IMR-90 (cell line): Measurements from ENCODE around the gene OR51F2. TPM values are rescaled to one million over a fixed set of nuclear protein-coding genes. Genes with fewer than 3 reads are reported as not detected.
A peak's percentile ranks its signal among the peaks of the same experiment; 100 is the strongest.

Experiments
- ATAC-seq: fragments of 200-7000 bp; cut with Tn5 transposase; 2 replicates; pipeline ENCODE4 v1.9.1; 2020; ENCODE audit warnings: low read depth, mild to moderate bottlenecking, moderate library complexity
- BruUV-seq: library from RNA; stranded (reverse); fragments of 400-500 nt; replicated peaks from 2 replicates; lab custom pipeline; 2021; lab: Mats Ljungman, UMichigan
- CTCF ChIA-PET: fragments of 300-600 bp; formaldehyde crosslinking; extraction: SDS; loops from one replicate; lab custom pipeline; 2021; ENCODE audit warnings: antibody characterized with exemption; lab: Yijun Ruan, JAX
- POLR2A ChIA-PET: fragments of 300-600 bp; sonication (Branson Sonifier 250); formaldehyde crosslinking; loops from one replicate; lab custom pipeline; 2022; ENCODE audit warnings: antibody characterized with exemption; ENCODE audit not compliant: unreplicated experiment; lab: Charles Lee
- DNase-seq: peaks from one replicate; pipeline ENCODE4 v3.0.0; 2013
- H2AFZ ChIP-seq: replicated peaks from 2 replicates; pipeline ENCODE3; 2013; ENCODE audit warnings: low read length, mild to moderate bottlenecking; ENCODE audit not compliant: poor library complexity
- H2AK5ac ChIP-seq: 2 replicates; pipeline ENCODE4 v1.6.1; 2013; ENCODE audit warnings: low read depth, low read length, inconsistent platforms
- H2AK9ac ChIP-seq: replicated peaks from 2 replicates; pipeline ENCODE3; 2013; ENCODE audit warnings: mild to moderate bottlenecking, low read depth, low read length, moderate library complexity; ENCODE audit not compliant: poor library complexity
- H2BK120ac ChIP-seq: 2 replicates; pipeline ENCODE4 v1.6.1; 2013; ENCODE audit warnings: low read depth, low read length, inconsistent platforms
- H2BK15ac ChIP-seq: 3 replicates; pipeline ENCODE4 v1.6.1; 2013; ENCODE audit warnings: low read depth, low read length, inconsistent platforms
- H2BK20ac ChIP-seq: 2 replicates; pipeline ENCODE4 v1.6.1; 2013; ENCODE audit warnings: low read depth, mild to moderate bottlenecking, inconsistent platforms, low read length, moderate library complexity
- H2BK5ac ChIP-seq: 2 replicates; pipeline ENCODE4 v1.6.1; 2013; ENCODE audit warnings: mild to moderate bottlenecking, low read depth, low read length, inconsistent platforms; ENCODE audit not compliant: poor library complexity, severe bottlenecking
- H3K14ac ChIP-seq: replicated peaks from 2 replicates; pipeline ENCODE4 v1.6.1; 2013; ENCODE audit warnings: low read depth, low read length, inconsistent platforms
- H3K18ac ChIP-seq: 2 replicates; pipeline ENCODE4 v1.6.1; 2013; ENCODE audit warnings: low read depth, low read length, control low read depth
- H3K23ac ChIP-seq: 2 replicates; pipeline ENCODE4 v1.6.1; 2013; ENCODE audit warnings: low read depth, low read length, inconsistent platforms
- H3K27ac ChIP-seq: 2 replicates; pipeline ENCODE4 v1.5.1; 2013; ENCODE audit warnings: mild to moderate bottlenecking, control low read depth, low read length; ENCODE audit not compliant: insufficient read depth
- H3K27me3 ChIP-seq: 2 replicates; pipeline ENCODE4 v1.6.1; 2013; ENCODE audit warnings: low read length; ENCODE audit not compliant: control insufficient read depth, insufficient read depth
- H3K36me3 ChIP-seq: 2 replicates; pipeline ENCODE4 v1.6.1; 2013; ENCODE audit warnings: low read length, mixed read lengths; ENCODE audit not compliant: control insufficient read depth, insufficient read depth
- H3K4ac ChIP-seq: 2 replicates; pipeline ENCODE4 v1.6.1; 2013; ENCODE audit warnings: low read depth, low read length, inconsistent platforms
- H3K4me1 ChIP-seq: 2 replicates; pipeline ENCODE4 v1.6.1; 2013; ENCODE audit warnings: low read length, mixed read lengths; ENCODE audit not compliant: control insufficient read depth, insufficient read depth
- H3K4me2 ChIP-seq: 2 replicates; pipeline ENCODE4 v1.6.1; 2013; ENCODE audit warnings: low read depth, mild to moderate bottlenecking, control low read depth, low read length, moderate library complexity
- H3K4me3 ChIP-seq: 2 replicates; pipeline ENCODE4 v1.5.1; 2013; ENCODE audit warnings: low read depth, mild to moderate bottlenecking, control low read depth, low read length, moderate library complexity; ENCODE audit not compliant: insufficient read depth
- H3K56ac ChIP-seq: 2 replicates; pipeline ENCODE4 v1.6.1; 2013; ENCODE audit warnings: low read length, inconsistent platforms; ENCODE audit not compliant: insufficient read depth; ENCODE audit errors: extremely low read depth
- H3K79me1 ChIP-seq, 2 experiments: 2 replicates each; pipeline ENCODE4 v1.6.1; 2013; ENCODE audit warnings: low read length in 2 of 2, inconsistent platforms in 1 of 2, low read depth in 1 of 2
- H3K9ac ChIP-seq: 2 replicates; pipeline ENCODE4 v1.6.1; 2013; ENCODE audit warnings: low read depth, low read length, control low read depth
- H3K9me1 ChIP-seq: 2 replicates; pipeline ENCODE4 v1.6.1; 2013; ENCODE audit warnings: low read length, inconsistent platforms; ENCODE audit not compliant: insufficient read depth
- H3K9me3 ChIP-seq: 2 replicates; pipeline ENCODE4 v1.6.1; 2013; ENCODE audit warnings: low read length; ENCODE audit not compliant: control insufficient read depth, insufficient read depth
- H4K20me1 ChIP-seq: 2 replicates; pipeline ENCODE4 v1.6.1; 2013; ENCODE audit warnings: low read length, inconsistent platforms; ENCODE audit not compliant: insufficient read depth
- H4K5ac ChIP-seq: 2 replicates; pipeline ENCODE4 v1.6.1; 2013; ENCODE audit warnings: mild to moderate bottlenecking, low read depth, low read length, control low read depth
- H4K8ac ChIP-seq, 2 experiments: 2 replicates each; pipeline ENCODE4 v1.6.1; 2013; ENCODE audit warnings: low read depth in 2 of 2, low read length in 2 of 2, control low read depth in 1 of 2, inconsistent platforms in 1 of 2
- H4K91ac ChIP-seq: 2 replicates; pipeline ENCODE4 v1.6.1; 2013; ENCODE audit warnings: low read depth, low read length, inconsistent platforms; ENCODE audit not compliant: insufficient read depth
- BHLHE40 ChIP-seq: fragments of 150-350 bp; IDR thresholded peaks from 2 replicates; pipeline ENCODE4 v1.6.1; 2016; ENCODE audit warnings: mild to moderate bottlenecking, low read depth, low read length
- CHD1 ChIP-seq: IDR thresholded peaks from 2 replicates; pipeline ENCODE4 v1.6.1; 2012; ENCODE audit warnings: low read depth, low read length, improper control_type of control experiment
- MAFK ChIP-seq: IDR thresholded peaks from 2 replicates; pipeline ENCODE4 v1.6.1; 2012; ENCODE audit warnings: low read depth, low read length, improper control_type of control experiment
- MAZ ChIP-seq: IDR thresholded peaks from 2 replicates; pipeline ENCODE4 v1.6.1; 2012; ENCODE audit warnings: low read depth, mild to moderate bottlenecking, low read length, improper control_type of control experiment, moderate library complexity, borderline replicate concordance
- NFE2L2 ChIP-seq: fragments of 150-350 bp; IDR thresholded peaks from 2 replicates; pipeline ENCODE4 v1.6.1; 2016; ENCODE audit warnings: low read depth, mild to moderate bottlenecking, low read length
- POLR2A ChIP-seq: IDR thresholded peaks from 2 replicates; pipeline ENCODE4 v1.6.1; 2012; ENCODE audit warnings: mild to moderate bottlenecking, low read depth, low read length
- RFX5 ChIP-seq: IDR thresholded peaks from 2 replicates; pipeline ENCODE4 v1.8.0; 2012; ENCODE audit warnings: low read depth, mild to moderate bottlenecking, low read length, moderate library complexity
- WGBS, 2 experiments: methylation state at CpG; one replicate each; pipeline versions ENCODE4 v1.1.5 to v1.1.7; 2013; ENCODE audit warnings: missing lambda C conversion rate in 2 of 2; ENCODE audit not compliant: insufficient read length in 1 of 2; ENCODE audit errors: extremely low coverage in 2 of 2; 5-methylcytosine and 5-hydroxymethylcytosine counted together
- dilution Hi-C: fragments of 300-500 bp; cut with HindIII; formaldehyde crosslinking; loops from one replicate; pipeline ENCODE4 v1.14.3; 2018; ENCODE audit warnings: low sequenced_read_pairs; ENCODE audit not compliant: unreplicated experiment
- in situ Hi-C: fragments of 300-500 bp; cut with MboI; formaldehyde crosslinking; loops from 3 replicates; pipeline ENCODE4 v1.14.3; 2019; ENCODE audit warnings: low sequenced_read_pairs, inconsistent platforms, mixed read lengths
- intact Hi-C: fragments of 100-400 bp; cut with micrococcal nuclease; formaldehyde crosslinking; loops from 2 replicates; pipeline ENCODE4 v1.10.0; 2022
- polyA plus RNA-seq, 3 experiments: library from polyadenylated mRNA; depleted of rRNA; stranded (reverse); fragments of >200 nt; gene quantifications; 2 replicates each; pipeline ENCODE4 v1.2.3, GENCODE V29; 2012; ENCODE audit warnings: low replicate concordance in 1 of 3
- total RNA-seq: library from RNA; depleted of rRNA; stranded (reverse); fragments of >200 nt; gene quantifications from 2 replicates; pipeline ENCODE4 v1.2.3, GENCODE V29; 2012
- TF ChIP-seq, protein P1 (sequence below): conservative IDR thresholded peaks from 2 replicates; pipeline ENCODE4 v1.5.1; 2012; ENCODE audit warnings: mild to moderate bottlenecking, low read depth, low read length, improper control_type of control experiment
- TF ChIP-seq, protein P2 (sequence below): fragments of 150-350 bp; IDR thresholded peaks from 2 replicates; pipeline ENCODE4 v1.6.1; 2017; ENCODE audit warnings: mild to moderate bottlenecking, antibody characterized with exemption, low read length, low read depth

The OR51F2 gene
- total and polyA plus RNA-seq, 2 of the 4 experiments (the other 2 are of a cell fraction): 0.18 TPM; not detected in 1

DNA sequence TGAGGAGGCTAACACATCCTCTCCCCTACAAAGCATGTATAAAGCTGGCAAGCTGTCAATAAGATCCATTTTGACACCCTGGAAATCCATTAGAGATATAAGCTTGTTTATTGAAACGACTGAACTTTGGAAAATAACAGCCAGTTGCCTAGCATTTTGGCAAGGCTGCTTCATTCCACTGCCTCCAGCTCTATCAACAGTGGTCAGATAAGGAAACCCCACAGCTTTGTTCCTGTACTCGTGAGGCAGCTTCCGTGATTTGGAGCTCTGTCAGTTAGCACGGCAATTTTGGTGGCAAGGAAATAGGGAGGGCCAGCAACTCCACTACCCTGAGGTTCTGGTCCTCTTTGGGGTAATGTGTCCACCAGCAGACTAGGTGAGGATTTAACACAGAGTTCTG is 29.9 kb downstream of the OR51F2 start:
- Histone ChIP-seq H2BK15ac (no peak overlapping the region), H3K9ac (no peak overlapping the region), H3K27me3 (no peaks in the 10 kb centered on the region), H3K4me3 (no peak overlapping the region), H2BK20ac (no peak overlapping the region), H2AK5ac (no peak overlapping the region), H3K4me2 (no peak overlapping the region), H4K91ac (no peak overlapping the region), H4K8ac (no peak overlapping the region), H3K36me3 (no peaks in the 10 kb centered on the region), H4K20me1 (no peaks in the 10 kb centered on the region), H4K5ac (no peak overlapping the region), H3K18ac (no peak overlapping the region), H2BK5ac (no peak overlapping the region), H3K9me1 (no peaks in the 10 kb centered on the region), H2AK9ac (peak overlapping the region; percentile 82), H2BK120ac (no peak overlapping the region), H2AFZ (peak overlapping the region; percentile 9), H3K23ac (no peak overlapping the region), H3K56ac (no peak overlapping the region), H3K14ac (no peak overlapping the region), H3K27ac (no peak overlapping the region), H3K4me1 (no peaks in the 10 kb centered on the region), H3K4ac (no peak overlapping the region), H3K9me3 (no peaks in the 10 kb centered on the region), H3K79me1 (no peaks in the 10 kb centered on the region)
- intact Hi-C loops (no loop called here), dilution Hi-C loops (no loop called here), in situ Hi-C loops (no loop called here)
- DNase-seq (peak; percentile 47), ATAC-seq (peak; percentile 61)
- CTCF ChIA-PET: no interaction called here
- POLR2A ChIA-PET: no interaction called here
- TF ChIP-seq MAZ (no peak), POLR2A (no peak), MAFK (no peak), NFE2L2 (no peak), CHD1 (no peak), BHLHE40 (peak; percentile 48; the same call in 1 of the 2 replicates), RFX5 (no peak)
- TF ChIP-seq, protein P1, sequence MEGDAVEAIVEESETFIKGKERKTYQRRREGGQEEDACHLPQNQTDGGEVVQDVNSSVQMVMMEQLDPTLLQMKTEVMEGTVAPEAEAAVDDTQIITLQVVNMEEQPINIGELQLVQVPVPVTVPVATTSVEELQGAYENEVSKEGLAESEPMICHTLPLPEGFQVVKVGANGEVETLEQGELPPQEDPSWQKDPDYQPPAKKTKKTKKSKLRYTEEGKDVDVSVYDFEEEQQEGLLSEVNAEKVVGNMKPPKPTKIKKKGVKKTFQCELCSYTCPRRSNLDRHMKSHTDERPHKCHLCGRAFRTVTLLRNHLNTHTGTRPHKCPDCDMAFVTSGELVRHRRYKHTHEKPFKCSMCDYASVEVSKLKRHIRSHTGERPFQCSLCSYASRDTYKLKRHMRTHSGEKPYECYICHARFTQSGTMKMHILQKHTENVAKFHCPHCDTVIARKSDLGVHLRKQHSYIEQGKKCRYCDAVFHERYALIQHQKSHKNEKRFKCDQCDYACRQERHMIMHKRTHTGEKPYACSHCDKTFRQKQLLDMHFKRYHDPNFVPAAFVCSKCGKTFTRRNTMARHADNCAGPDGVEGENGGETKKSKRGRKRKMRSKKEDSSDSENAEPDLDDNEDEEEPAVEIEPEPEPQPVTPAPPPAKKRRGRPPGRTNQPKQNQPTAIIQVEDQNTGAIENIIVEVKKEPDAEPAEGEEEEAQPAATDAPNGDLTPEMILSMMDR: no peak
- TF ChIP-seq, protein P2, sequence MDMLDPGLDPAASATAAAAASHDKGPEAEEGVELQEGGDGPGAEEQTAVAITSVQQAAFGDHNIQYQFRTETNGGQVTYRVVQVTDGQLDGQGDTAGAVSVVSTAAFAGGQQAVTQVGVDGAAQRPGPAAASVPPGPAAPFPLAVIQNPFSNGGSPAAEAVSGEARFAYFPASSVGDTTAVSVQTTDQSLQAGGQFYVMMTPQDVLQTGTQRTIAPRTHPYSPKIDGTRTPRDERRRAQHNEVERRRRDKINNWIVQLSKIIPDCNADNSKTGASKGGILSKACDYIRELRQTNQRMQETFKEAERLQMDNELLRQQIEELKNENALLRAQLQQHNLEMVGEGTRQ: no peak
- BruUV-seq: no TSS peak
- WGBS, 2 experiments: no CpG with 5 or more reads among the region's 4 CpGs
